GM18858 (cell line): ENCODE measurements around the gene THG1L.
"Not testable (repeated sequence)": the region's sequence is repeated elsewhere in the genome, so short reads cannot be mapped to it uniquely, and the experiment has no call there.

Experiments
- ATAC-seq: cut with Tn5 transposase; IDR thresholded peaks from one replicate; pipeline ENCODE4 v1.9.1; 2021; ENCODE audit not compliant: unreplicated experiment

The THG1L gene

DNA sequence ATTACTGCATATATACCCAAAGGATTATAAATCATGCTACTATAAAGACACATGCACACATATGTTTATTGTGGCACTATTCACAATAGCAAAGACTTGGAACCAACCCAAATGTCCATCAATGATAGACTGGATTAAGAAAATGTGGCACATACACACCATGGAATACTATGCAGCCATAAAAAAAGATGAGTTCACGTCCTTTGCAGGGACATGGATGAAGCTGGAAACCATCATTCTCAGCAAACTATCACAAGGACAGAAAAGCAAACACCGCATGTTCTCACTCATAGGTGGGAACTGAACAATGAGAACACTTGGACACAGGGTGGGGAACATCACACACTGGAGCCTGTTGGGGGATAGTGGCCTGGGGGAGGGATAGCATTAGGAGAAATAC, 4.6 kb upstream of the THG1L start:
- ATAC-seq: not testable (repeated sequence)

DNA sequence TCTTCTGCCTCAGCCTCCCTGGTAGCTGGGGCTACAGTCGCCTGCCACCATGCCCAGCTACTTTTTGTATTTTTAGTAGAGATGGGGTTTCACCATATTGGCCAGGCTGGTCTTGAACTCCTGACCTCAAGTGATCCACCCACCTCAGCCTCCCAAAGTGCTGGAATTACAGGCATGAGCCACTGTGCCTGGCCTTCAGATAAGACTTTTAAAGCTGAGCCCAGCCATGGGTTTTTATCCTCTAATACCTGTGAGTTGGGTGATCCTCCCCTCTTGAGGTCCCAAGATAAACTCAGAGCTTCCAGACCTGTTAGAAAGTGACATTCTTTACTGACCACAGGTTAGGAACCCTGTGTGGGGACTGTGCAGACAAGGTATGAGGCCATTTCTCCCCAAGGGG, 3.4 kb upstream of the THG1L start:
- ATAC-seq: not testable (repeated sequence)

DNA sequence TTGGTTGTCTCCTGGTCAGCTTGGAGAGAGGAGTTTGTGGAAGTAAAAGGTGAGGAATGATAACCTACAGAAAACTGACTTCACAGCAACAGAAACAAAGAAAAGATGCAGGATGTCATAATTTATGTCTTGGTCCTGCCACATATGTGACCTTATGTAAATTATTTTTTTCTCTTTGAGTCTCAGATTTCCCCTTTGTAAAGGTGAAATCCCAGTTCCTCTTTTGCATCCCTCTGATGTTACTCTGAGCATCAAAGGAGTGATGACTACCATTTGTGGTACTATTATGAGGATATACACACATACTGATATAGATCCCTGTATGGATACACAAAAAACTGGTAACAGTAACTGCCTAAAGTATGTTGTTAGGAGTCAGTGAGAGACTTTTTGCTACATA, 1.4 kb upstream of the THG1L start:
- peak; percentile 85 for ATAC-seq

DNA sequence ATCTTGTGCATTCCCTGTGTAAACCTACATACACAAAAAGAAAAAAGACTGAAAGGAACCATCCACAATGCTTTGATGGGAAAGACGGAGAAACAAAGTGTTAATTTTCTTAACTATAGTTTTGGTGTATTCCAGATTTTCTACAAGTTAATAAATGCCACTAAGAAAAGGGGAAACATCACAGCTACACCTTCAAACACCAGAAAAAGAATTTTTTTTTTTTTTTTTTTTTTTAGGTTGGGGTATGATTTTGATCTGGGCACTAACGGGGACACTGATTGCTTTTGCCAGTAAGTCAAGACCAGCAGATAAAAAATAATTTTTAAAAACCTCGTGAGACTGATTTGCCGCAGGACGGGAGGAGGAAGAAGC, 334 bp upstream of the THG1L start:
- no peak for ATAC-seq

DNA sequence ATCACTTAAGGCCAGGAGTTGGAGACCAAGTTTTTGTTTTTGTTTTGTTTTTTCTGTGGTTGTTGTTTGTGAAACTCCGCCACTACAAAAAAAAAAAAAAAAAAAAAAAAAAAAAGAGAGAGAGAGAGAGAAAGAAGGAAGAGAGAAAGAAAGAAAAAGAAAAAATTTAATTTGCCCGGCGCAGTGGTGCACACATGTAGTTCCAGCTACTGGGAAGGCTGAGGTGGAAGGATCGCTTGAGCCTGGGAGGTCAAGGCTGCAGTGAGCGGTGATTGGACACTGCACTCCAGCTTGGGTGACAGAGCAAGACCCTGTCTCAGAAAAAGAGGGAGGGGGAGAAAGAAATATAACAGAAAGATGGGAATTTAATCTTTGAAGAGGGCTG, 902 bp downstream of the THG1L start:
- ATAC-seq: no peak

DNA sequence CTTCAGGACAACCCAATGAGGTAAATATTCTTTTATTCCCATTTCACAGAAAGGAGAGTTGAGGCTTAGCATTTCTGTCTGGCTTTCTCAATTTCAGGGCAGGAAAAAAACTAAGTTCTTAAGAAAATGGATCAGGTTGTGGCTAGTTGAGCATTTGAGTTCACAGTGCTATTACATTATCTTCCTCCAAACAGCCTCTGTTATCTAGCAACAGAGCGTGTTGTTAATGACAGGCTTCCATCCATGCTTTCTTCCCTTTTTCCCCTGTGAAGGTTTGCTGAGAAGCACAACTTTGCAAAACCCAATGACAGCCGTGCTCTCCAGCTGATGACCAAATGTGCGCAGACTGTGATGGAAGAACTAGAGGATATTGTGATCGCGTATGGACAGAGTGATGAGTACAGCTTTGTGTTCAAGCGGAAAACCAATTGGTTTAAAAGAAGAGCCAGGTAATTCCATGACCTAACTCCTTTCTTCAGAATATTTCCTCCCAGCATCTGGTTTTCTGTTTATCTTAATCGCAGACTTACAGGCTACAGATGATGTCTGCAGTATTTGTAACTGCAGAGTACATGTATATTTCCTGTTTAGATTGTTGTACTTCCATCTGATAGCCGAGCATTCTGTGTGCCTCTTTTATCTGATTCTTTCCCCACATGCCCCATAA, 1.5 kb downstream of the THG1L start:
- ATAC-seq: no peak

DNA sequence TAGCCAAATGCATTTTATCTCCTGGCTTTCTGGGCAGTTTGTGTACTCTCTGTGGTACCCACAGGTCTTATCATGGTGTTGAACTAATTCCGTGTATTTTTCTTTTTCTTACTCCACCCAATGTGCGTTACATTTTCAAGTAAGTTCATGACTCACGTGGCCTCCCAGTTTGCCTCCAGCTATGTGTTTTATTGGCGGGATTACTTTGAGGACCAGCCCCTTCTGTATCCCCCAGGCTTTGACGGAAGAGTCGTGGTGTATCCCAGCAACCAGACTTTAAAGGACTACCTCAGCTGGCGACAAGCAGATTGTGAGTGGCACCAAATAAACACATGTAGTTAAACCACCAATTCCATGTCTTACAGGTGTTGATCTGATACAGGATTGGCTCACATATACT, 3.2 kb downstream of the THG1L start:
- no peak for ATAC-seq

DNA sequence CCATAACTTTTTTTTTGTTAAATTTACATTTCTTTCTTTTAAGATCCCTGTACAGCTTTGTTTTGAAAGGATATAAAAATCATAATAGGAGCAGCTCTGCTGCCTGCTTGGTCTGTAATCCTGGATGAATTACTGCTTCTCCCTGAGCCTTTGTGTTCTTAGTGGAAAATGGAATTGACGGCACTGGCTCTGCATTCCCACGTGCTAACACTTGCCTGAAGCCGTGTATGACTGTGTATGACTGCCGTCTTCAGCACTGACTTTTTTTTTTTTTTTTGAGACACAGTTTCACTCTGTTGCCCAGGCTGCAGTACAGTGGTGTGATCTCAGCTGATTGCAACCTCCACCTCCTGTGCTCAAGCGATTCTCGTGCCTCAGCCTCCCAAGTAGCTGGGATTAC, 4.8 kb downstream of the THG1L start:
- ATAC-seq: no peak

DNA sequence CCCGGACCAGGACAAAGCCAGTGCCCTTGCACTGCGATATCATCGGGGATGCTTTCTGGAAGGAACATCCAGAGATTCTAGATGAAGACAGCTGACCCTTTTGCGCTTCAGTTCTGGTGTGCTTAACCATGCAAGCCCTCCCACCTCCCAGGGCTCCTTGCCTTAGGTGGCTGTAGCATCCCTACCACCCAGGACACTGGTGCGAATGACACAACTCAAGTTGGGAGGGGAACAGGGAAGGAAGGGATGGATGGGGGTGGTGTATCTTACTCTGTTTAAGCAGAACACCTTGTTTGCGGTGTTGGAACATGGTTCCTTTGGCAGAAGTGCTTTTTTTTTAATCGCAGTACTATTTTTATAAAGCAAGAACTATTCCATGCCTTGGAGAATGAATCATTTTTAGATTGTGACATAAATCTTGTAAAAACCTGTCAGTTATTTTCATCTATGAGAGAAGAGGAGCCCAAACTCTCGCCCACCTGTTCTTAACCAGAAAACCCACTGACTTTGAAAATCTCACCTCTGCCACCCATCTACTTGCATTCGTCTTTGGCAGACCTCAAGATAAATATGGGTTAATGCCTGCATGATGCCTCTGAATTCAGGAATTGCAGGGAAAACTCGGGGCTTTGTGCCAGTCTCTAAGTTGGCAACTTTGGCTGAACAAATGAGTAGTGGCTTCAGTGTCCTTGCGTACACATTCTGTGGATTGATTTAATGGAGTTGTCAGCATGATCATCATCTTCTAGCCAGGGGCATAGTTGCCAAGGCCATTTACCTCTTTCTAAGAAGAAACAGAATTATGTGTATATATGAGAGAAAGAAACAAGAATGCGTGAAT, 8.4 kb downstream of the THG1L start:
- ATAC-seq: no peak

DNA sequence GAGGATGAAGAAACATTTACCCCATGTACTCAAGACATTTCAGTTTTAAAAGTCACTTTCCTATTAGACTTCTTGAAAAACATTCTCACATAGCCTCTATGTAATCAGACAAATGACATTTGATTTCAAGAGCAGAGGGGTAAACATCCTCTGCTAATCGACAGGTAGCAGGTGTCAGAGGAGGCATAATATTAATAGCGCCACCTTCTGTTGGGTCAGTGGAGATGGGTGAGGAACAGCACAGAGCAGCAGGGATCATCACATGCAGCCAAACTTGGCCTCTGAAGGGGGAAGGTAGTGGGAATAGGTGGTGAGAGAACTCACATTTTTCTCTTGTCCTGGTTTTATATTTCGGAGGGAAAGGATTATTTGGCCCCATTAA, 9.0 kb downstream of the THG1L start:
- no peak for ATAC-seq

DNA sequence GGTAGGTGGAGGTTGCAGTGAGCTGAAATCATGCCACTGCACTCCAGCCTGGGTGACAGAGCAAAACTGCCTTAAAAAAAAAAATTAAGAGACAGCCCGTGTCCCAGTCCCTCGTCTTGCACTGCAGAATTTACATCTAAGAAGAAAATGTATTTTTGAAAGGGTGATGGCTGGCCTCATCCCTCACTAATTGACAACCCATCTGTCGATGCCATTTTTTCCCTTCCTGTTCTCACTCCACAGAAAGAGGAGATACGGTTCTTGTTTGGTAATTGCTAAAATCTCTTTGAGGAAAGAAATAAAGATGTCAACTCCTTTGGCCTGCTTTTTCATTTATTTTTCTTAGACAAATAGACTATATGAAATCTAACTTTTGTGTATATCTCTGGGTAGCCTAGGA, 9.9 kb downstream of the THG1L start:
- no peak for ATAC-seq

DNA sequence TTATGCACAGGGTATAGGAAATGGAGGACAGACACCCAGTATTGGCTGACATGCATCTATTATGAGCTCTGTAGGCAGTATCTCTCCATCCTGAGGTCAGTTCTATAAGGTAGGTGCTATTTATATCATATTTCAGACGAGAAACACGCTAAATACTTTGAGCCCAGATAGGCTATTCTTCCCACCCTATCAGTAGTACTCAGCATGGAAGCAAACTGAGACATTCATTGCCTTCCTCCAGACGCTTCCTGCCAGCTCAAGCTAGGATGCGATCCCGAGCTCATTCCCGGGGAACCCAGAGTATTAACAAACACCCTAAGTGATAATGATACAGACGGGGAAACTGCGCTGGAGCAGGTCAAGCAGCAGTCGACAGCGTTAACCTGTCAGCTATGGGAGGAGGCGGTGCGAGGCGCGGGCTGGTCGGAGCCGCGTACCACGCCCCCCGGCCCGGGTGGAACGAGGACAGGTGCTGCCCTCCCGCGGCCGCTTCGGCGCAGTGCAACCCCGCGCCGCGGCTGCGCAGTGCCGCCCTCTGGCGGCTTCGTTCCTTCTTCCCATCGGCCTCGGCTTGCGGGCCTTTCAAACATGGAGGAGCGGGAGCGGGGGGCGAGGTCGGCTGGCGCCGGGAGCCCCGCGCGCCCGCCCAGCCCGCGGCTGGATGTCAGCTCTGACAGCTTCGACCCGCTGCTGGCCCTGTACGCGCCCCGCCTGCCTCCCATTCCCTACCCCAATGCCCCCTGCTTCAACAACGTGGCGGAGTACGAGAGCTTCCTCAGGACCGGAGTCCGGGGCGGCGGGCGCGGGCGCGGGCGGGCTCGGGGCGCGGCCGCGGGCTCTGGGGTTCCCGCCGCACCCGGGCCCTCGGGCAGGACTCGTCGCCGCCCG, 12.2 kb downstream of the THG1L start, which contains the start of gene LSM11:
LSM11 (plus strand) TSS at position 550 of the 888 bp plus-strand sequence; CDS start at position 589, 39 bp downstream.
- peak; percentile 86 for ATAC-seq

DNA sequence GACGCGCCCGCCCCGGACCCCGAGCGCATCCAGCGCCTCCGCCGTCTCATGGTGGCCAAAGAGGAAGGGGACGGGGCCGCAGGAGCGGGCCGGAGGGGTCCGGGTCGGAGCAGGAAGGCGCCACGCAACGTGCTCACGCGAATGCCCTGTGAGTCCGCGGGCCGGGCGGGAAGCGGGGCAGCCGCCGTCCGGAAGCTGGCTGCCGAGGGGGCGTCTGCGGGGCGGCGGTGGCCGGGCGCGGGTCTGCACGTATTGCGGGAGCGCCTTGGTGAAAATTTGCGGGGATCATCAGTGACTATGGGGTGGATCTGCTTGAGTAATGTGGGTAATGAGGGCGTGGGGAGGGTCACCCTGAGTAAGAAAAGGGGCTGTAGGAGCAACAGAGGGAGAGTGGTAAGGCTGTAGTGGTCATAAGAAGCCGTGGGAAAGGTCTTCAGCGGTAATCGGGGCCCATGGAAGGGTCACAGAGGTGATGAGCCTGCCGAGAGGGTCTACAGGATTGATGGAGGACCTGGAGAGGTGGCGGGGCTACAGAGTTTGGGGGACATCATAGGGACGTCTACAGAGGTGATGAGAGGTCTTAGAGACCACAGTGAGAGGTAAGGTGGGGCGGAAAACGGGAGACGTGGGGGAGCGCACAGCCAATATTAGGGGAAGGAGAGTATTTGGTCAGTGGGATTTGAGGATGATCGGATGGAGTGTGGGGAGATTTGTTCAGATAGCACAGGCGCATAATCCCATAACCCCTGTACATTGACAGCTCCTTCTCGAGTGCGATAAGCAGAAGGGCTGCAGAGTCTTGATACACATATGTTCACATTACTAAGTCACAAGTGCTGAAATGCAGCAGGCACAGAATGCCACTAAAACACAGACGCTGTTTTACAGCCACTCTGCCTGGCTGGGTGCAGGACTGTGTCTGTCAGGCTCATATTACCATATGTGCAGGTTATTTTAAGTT, 13.1 kb downstream of the THG1L start:
- ATAC-seq: peak; percentile 4

DNA sequence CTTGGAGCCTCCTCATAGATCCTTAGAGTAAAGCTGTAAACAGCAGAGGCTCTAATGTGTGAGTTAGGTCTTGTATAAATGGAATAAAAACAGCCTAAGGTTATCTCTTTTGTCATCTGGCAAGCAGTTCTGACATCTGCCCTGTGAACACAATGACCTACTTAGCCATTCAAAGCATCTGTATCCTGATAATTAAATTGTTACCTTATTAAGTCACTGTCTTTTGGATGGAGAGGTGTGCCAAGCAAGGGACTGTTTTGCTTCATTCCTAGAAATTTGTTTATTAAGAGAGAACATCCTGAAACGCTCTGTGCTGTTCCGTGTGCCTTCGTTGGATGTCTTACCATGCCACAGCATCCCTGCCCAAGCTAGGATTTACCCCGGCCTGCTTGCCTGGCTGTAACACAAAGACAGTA, 13.8 kb downstream of the THG1L start:
- no peak for ATAC-seq

DNA sequence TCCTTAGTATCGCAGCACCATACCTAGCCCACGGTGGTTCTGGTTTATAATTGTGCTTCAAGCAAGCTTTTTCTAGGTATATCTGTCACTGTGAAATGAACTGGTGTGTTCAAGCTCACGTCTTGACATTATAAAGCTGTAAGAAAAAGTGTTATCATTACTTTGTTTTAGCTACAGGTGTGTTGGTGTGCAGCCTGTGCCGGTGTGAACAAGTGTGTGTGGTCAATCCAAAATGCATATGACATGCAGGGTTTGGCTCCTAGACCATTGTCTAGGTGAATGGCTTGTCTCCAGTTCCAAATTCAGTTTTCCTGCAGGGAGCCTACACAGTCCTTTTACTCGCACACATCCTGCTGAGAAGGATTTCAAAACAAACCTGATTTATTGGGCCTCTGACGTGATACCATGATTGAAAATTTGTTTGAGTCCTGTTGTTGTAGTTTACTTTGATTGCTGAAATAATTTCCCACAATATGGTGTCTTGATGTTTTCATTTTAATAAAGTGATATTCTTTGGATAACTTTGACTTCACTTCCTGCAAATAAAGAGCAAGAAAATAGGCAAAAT, 16.0 kb downstream of the THG1L start:
- no peak for ATAC-seq

DNA sequence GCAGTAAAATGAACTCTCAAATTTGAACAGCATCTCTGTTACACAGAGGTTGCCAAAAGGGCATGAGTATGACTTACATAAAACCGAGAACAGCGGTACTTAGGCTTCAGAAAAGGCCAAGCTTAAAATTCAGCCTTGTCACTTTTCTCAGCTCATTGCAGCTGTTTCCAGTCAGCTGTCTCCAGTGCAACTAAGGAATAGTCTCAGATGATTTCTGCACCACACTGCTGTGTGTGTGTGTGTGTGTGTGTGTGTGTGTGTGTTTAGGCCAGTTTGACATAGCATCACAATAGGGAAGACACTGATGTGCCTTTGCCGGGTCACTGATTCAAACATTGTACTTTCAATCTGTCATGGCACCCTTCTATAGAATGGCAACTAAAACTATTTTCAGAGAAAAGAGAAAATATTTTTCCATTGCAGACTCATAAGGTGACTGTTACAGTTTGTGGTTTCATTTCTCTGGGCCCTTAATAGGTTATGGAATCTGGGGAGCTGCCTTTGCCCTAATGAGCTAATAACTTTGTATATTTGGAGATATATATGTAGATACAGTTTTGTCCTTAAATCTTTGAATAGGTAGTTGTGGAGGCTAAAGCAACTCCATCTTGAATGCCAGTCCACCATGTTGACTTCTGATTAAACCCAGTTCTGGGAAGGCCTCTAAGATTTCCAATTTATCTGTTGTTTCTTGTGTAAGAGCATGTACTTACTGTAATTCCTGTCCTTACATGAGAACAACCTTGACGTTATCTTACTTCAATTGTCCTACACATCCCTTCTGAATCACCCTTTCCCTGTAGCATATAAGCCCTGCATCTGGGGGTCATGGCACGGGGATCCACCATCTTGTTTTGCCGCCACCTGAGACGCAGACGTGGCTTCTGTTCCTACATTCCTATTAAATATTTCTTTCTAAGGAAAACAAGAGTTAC, 16.8 kb downstream of the THG1L start:
- ATAC-seq: no peak

DNA sequence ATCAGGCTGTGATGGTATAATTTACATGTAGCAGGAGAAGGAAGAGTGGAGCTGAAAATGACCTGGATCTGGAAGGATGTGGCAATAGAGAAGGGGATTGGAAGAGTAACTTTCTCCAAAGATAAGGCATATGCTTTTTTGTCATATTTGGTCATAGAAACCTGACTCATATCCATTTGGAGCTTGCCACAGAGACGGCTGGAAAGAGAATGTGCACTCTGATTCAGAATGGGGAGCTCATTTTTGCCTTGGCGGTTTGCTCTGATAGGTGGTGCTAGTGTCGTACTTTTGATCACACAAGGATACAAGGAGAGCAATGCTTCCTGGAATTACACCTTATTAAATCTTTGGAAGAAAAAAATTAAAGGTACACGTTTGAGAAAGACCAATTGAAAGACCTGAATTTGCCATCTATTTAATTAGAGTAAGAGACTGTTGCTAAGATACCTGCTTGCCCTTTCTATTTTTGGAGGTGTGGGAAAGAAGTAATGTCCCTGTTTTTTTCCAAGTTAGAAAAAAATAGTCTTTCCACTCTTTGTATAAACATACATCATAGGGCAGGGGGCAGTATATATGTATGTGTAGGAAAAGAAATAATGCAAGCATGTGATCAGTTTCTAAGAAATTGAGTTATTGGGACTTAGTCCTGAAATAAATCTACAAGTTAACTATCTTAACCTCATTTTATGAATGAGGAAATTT, 17.7 kb downstream of the THG1L start:
- no peak for ATAC-seq

DNA sequence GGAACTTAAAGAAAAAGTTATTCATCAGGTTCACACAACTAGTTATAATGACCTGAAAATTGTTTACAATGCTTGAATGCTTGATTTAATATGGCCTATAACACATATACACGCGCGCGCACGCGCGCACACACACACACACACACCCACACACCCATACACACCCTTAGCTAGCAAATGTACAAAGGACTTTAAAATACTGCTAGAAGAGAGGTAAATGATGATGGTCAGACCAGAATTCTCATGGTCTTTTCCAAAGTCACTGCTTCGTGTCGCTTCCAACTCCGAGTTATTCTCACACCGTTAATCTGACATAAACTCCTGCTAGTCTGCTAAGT, 18.2 kb downstream of the THG1L start:
- ATAC-seq: no peak

DNA sequence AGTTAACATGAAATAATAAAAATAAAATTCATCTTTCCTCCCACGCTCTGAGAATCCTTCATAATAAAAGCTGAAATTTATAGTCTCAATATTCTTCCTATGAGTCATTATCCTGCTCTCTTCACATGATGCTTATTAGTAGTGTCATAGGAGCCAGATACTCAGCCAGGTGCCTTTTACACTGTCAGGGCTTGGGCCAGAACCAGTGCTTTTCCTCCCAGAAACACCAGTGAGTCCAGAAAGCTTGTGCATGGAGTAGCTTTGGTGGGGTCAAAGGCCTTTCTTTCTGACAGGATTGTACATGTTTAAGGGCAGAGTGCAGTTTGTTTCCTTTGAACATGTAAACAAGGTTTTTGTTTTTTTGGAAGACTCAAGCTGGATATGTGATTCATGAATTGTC, 19.1 kb downstream of the THG1L start:
- no peak for ATAC-seq
